Heart right ventricle (tissue), 16 donors: ENCODE data around the gene IGF1. TPM values are rescaled to one million over a fixed set of nuclear protein-coding genes. Genes with fewer than 3 reads are reported as not detected.

Experiments used
- ATAC-seq, 8 donors: fragments of 200-7000 bp; cut with Tn5 transposase; one replicate each; pipeline ENCODE4 v1.9.1; 2020; ENCODE audit warnings: mild to moderate bottlenecking in 8 of 8, moderate library complexity in 8 of 8, moderate number of reproducible peaks in 1 of 8
- DNase-seq, 2 donors: peaks; one replicate each; pipeline ENCODE4 v3.0.0-alpha.2; 2020
- H3K27ac ChIP-seq, 10 donors: fragments of 200-600 bp; sonication (generic) in 2 of 10; one replicate each; pipeline versions ENCODE4 v1.5.0 to v1.8.0; 2020 to 2022; ENCODE audit warnings: mild to moderate bottlenecking in 3 of 10
- H3K27me3 ChIP-seq, 7 donors: fragments of 200-600 bp; one replicate each; pipeline ENCODE4 v1.8.0; 2021 to 2022; ENCODE audit warnings: mild to moderate bottlenecking in 2 of 7
- H3K36me3 ChIP-seq, 9 donors: fragments of 200-600 bp; sonication (generic) in 1 of 9; one replicate each; pipeline versions ENCODE4 v1.5.0 to v1.8.0; 2020 to 2022; ENCODE audit warnings: mild to moderate bottlenecking in 2 of 9
- H3K4me1 ChIP-seq, 9 donors: fragments of 200-600 bp; sonication (generic) in 1 of 9; one replicate each; pipeline versions ENCODE4 v1.5.0 to v1.8.0; 2020 to 2022; ENCODE audit warnings: mild to moderate bottlenecking in 4 of 9
- H3K4me3 ChIP-seq, 10 donors: fragments of 200-600 bp; sonication (generic) in 2 of 10; one replicate each; pipeline versions ENCODE4 v1.5.0 to v1.8.0; 2020 to 2022; ENCODE audit warnings: mild to moderate bottlenecking in 7 of 10, moderate library complexity in 2 of 10
- H3K9me3 ChIP-seq, 11 donors: fragments of 200-600 bp in 10 of 11; sonication (generic) in 2 of 11; one replicate each; pipeline versions ENCODE4 v1.5.0 to v1.8.0; 2013 to 2022; ENCODE audit warnings: mild to moderate bottlenecking in 2 of 11, control low read depth in 1 of 11, moderate library complexity in 1 of 11
- CTCF ChIP-seq, 9 donors: fragments of 200-600 bp; sonication (generic) in 2 of 9; IDR thresholded peaks; one replicate each; pipeline versions ENCODE4 v1.5.0 to v1.8.0; 2021 to 2022; ENCODE audit warnings: antibody characterized with exemption in 9 of 9, mild to moderate bottlenecking in 5 of 9, moderate library complexity in 1 of 9
- WGBS, 2 donors: extraction: QIAGEN DNeasy Blood & Tissue Kit; methylation state at CpG; one replicate each; pipeline ENCODE4 v1.1.7; 2013; ENCODE audit warnings: inconsistent platforms in 1 of 2; 5-methylcytosine and 5-hydroxymethylcytosine counted together
- intact Hi-C, 10 donors: fragments of 100-400 bp; cut with DNase I; formaldehyde crosslinking; loops; one replicate each; pipeline versions ENCODE4 v1.11.1 to v1.14.2; 2022
- polyA plus RNA-seq, 2 donors: library from polyadenylated mRNA; stranded (reverse); fragments of 200-250 nt; gene quantifications; one replicate each; pipeline ENCODE4 v1.2.3, GENCODE V29; 2013
- total RNA-seq, 10 donors: library from RNA; stranded (reverse); fragmentation: NEBNext Ultra II Directional in 3 of 10; extraction: Animal tissue kit (Norgen Biotek cat#: 25700) in 3 of 10; gene quantifications; one replicate each; pipeline versions ENCODE4 v1.2.1 to v1.2.4, GENCODE V29; 2021 to 2023
- donor health status: Arrhythmogenic right ventricular cardiomyopathy.
- donor health status: ischemic (EF 13 %, LVEDD 7.1; RV severe dilation, severe dysfunction).
- donor health status: healthy with polysubstance abuse.
- donor health status: DM: no; HTN: yes; CAD: no.
- donor health status: DM: no; HTN: no; CAD: no.
- donor health status: ischemic (EF 25% LVEDD 6.9; RV normal size, moderate dysfunction).
- donor health status: ischemic (EF 25% LVEDD 5.7; RV mildly dilated, moderate dysfunction).
- donor health status: healthy.
- donor health status: DM: yes; HTN: yes; CAD: no.
- donor health status: Ischemic cardiomyopathy.
- donor health status: ischemic (EF 35%, LVEDD 5.7; RV mildly dilated, moderate dysfunction).
- donor health status: nonischemic (EF 11% LVEDD 7.7; RV severe dilation, severe dysfunction).
- donor health status: DM: yes; HTN: yes; CAD: no.
- donor health status: PGD.
- donor health status: ischemic (EF 29% LVEDD 5.4; RV normal size, mild dysfunction).
- donor health status: nonischemic (EF 23%, LVEDD 6.1; RV moderate dilation, normal function).

IGF1 gene
- total and polyA plus RNA-seq, 12 donors: 6.3 to 32.3 (median 8.9) TPM

GRCh38 chr12:102507301-102507700 is 26.9 kb upstream of the IGF1 start:
- TF ChIP-seq CTCF (IDR thresholded peaks at IDR 0.05): no peak
- Histone ChIP-seq H3K4me3 (no peak overlapping the region), H3K27ac (no peak overlapping the region), H3K4me1 (peaks cover 0 to 21% (median 0%) of the 10 kb centered on the region in 9 donors), H3K9me3 (peaks cover 0 to 14% (median 0%) of the 10 kb centered on the region in 11 donors), H3K36me3 (no peaks in the 10 kb centered on the region), H3K27me3 (peaks cover 0 to 5% (median 0%) of the 10 kb centered on the region in 7 donors)
- intact Hi-C loops: no loop called here
- WGBS, 2 donors: 0% methylated on average over 2 of the region's 2 CpGs
- no peak for ATAC-seq
- DNase-seq: no peak

- DNase-seq: no peak
- H3K4me3 ChIP-seq: no peak overlapping the region
- peaks cover 0 to 5% (median 0%) of the 10 kb centered on the region in 7 donors for H3K27me3 ChIP-seq
- H3K4me1 ChIP-seq: peaks cover 0 to 24% (median 0%) of the 10 kb centered on the region in 9 donors
- peak overlapping the region in 1 of 10 donors; percentile 59 for H3K27ac ChIP-seq
- TF ChIP-seq CTCF (IDR thresholded peaks at IDR 0.05): no peak
- H3K36me3 ChIP-seq: no peaks in the 10 kb centered on the region
- intact Hi-C loops: no loop called here
- ATAC-seq: no peak
- 84 to 95% methylated on average over 2 of the region's 2 CpGs for WGBS, 2 donors
- peaks cover 0 to 14% (median 0%) of the 10 kb centered on the region in 11 donors for H3K9me3 ChIP-seq
Measured at GRCh38 chr12:102504871-102505270, 24.5 kb upstream of the IGF1 start.

- intact Hi-C loops: no loop called here
- H3K27me3 ChIP-seq: peaks cover 0 to 5% (median 0%) of the 10 kb centered on the region in 7 donors
- TF ChIP-seq CTCF (IDR thresholded peaks at IDR 0.05): no peak
- H3K9me3 ChIP-seq: peaks cover 0 to 14% (median 0%) of the 10 kb centered on the region in 11 donors
- ATAC-seq: peak in 5 of 8 donors; percentile 49 to 70 (median 56)
- peaks cover 0 to 24% (median 0%) of the 10 kb centered on the region in 9 donors for H3K4me1 ChIP-seq
- H3K36me3 ChIP-seq: no peaks in the 10 kb centered on the region
- no peak overlapping the region for H3K4me3 ChIP-seq
- no peak for DNase-seq
- H3K27ac ChIP-seq: peak overlapping the region in 1 of 10 donors; percentile 59
- 65 to 75% methylated on average over 2 of the region's 2 CpGs for WGBS, 2 donors
Measured at GRCh38 chr12:102504280-102504679, 23.9 kb upstream of the IGF1 start.

GRCh38 chr12:102503831-102504230 is 23.5 kb upstream of the IGF1 start:
- DNase-seq (no peak), ATAC-seq (no peak)
- intact Hi-C loops: no loop called here
- TF ChIP-seq CTCF (IDR thresholded peaks at IDR 0.05): no peak
- H3K27ac ChIP-seq: peak overlapping the region in 1 of 10 donors; percentile 33
- peaks cover 0 to 5% (median 0%) of the 10 kb centered on the region in 7 donors for H3K27me3 ChIP-seq
- no peaks in the 10 kb centered on the region for H3K36me3 ChIP-seq
- H3K4me1 ChIP-seq: peaks cover 0 to 27% (median 0%) of the 10 kb centered on the region in 9 donors
- WGBS, 2 donors: 0% methylated on average over 1 of the region's 1 CpG
- H3K4me3 ChIP-seq: no peak overlapping the region
- peaks cover 0 to 14% (median 0%) of the 10 kb centered on the region in 11 donors for H3K9me3 ChIP-seq
